Activated T-cell treated with anti-CD3 and anti-CD28 coated beads, Interleukin-2, amount 50 U/mL, for 1 hour (primary cell): ENCODE data around the gene IRAK2.
A peak's percentile ranks its signal among the peaks of the same experiment; 100 is the strongest.

ENCODE experiments used
- DNase-seq: peaks from one replicate; pipeline ENCODE4 v3.0.0-alpha.2; 2020

Gene IRAK2

GRCh38 chr3:10228248-10228950 is 63.7 kb downstream of the IRAK2 start:
- DNase-seq = no peak

- no peak for DNase-seq
These were observed 64.9 kb downstream of the IRAK2 start for GRCh38 chr3:10229576-10229975.

GRCh38 chr3:10232137-10232536 is 67.4 kb downstream of the IRAK2 start:
- DNase-seq = no peak

- DNase-seq = no peak
These were observed 69.3 kb downstream of the IRAK2 start for GRCh38 chr3:10233988-10234387.

- DNase-seq = no peak
These were observed 70.0 kb downstream of the IRAK2 start for GRCh38 chr3:10234526-10235230.

GRCh38 chr3:10235551-10235950 is 70.8 kb downstream of the IRAK2 start:
- DNase-seq = no peak

GRCh38 chr3:10238345-10239183 is 73.8 kb downstream of the IRAK2 start:
- peak; percentile 38 for DNase-seq

GRCh38 chr3:10240799-10241198 is 76.1 kb downstream of the IRAK2 start:
- no peak for DNase-seq

GRCh38 chr3:10242182-10243065 is 77.7 kb downstream of the IRAK2 start:
- peak; percentile 70 for DNase-seq

- DNase-seq = no peak
These were observed 79.3 kb downstream of the IRAK2 start for GRCh38 chr3:10244009-10244408.

- DNase-seq = no peak
These were observed 80.5 kb downstream of the IRAK2 start for GRCh38 chr3:10245081-10245712.

- no peak for DNase-seq
These were observed 83.0 kb downstream of the IRAK2 start for GRCh38 chr3:10247679-10248183.

- peak; percentile 89 for DNase-seq
These were observed 83.7 kb downstream of the IRAK2 start, which contains the start of gene TATDN2 for GRCh38 chr3:10248184-10248983. TATDN2 (plus strand) TSS chr3:10248459; CDS start chr3:10249201, 742 bp downstream.

GRCh38 chr3:10248984-10249748 is 84.4 kb downstream of the IRAK2 start:
- peak; percentile 59 for DNase-seq

- DNase-seq = no peak
These were observed 85.1 kb downstream of the IRAK2 start for GRCh38 chr3:10249833-10250232.

GRCh38 chr3:10251006-10251405 is 86.3 kb downstream of the IRAK2 start:
- DNase-seq = no peak

- peak; percentile 14 for DNase-seq
These were observed 89.0 kb downstream of the IRAK2 start for GRCh38 chr3:10253731-10254130.

- no peak for DNase-seq
These were observed 91.1 kb downstream of the IRAK2 start for GRCh38 chr3:10255835-10256234.

GRCh38 chr3:10259036-10259435 is 94.3 kb downstream of the IRAK2 start:
- DNase-seq = no peak

- DNase-seq = no peak
These were observed 95.1 kb downstream of the IRAK2 start for GRCh38 chr3:10259798-10260197.
